Lower leg skin (tissue), 4 donors: ENCODE results near the gene HMGCS1. TPM values are rescaled to one million over a fixed set of nuclear protein-coding genes. Genes with fewer than 3 reads are reported as not detected.

ENCODE experiments used
- DNase-seq, 2 donors: peaks; one replicate each; pipeline ENCODE4 v3.0.0-alpha.2; 2019; ENCODE audit warnings: low spot score in 2 of 2
- H3K4me3 ChIP-seq: fragments of 200-600 bp; sonication (generic); 2 replicates; pipeline ENCODE4 v1.5.1; 2017; ENCODE audit warnings: mild to moderate bottlenecking, low read depth; ENCODE audit not compliant: poor library complexity, severe bottlenecking
- POLR2A ChIP-seq, 2 donors: fragments of 450-650 bp; IDR thresholded peaks; one replicate each; pipeline ENCODE4 v1.6.1; 2016 to 2017; ENCODE audit warnings: antibody characterized with exemption in 2 of 2, mild to moderate bottlenecking in 1 of 2, moderate library complexity in 1 of 2
- WGBS, 2 donors: methylation state at CpG; one replicate each; pipeline ENCODE4 v1.1.5; 2018; 5-methylcytosine and 5-hydroxymethylcytosine counted together
- intact Hi-C: fragments of 100-400 bp; cut with DNase I; formaldehyde crosslinking; loops from one replicate; pipeline ENCODE4 v1.15.0; 2023; ENCODE audit warnings: low total_unique reads
- total RNA-seq, 4 donors: library from RNA; depleted of rRNA; stranded (reverse); fragments of >200 nt; gene quantifications; one replicate each; pipeline ENCODE4 v1.1.0, GENCODE V29; 2016
- TF ChIP-seq, protein P1 (sequence below), 3 donors: fragments of 450-650 bp; IDR thresholded peaks; one replicate each; pipeline ENCODE4 v1.5.1; 2016; ENCODE audit warnings: antibody characterized with exemption in 3 of 3, mild to moderate bottlenecking in 3 of 3, moderate library complexity in 2 of 3

HMGCS1 gene
- total RNA-seq, 4 donors from 2014 or later, result 70.4 to 106 (median 97.4) TPM

DNA sequence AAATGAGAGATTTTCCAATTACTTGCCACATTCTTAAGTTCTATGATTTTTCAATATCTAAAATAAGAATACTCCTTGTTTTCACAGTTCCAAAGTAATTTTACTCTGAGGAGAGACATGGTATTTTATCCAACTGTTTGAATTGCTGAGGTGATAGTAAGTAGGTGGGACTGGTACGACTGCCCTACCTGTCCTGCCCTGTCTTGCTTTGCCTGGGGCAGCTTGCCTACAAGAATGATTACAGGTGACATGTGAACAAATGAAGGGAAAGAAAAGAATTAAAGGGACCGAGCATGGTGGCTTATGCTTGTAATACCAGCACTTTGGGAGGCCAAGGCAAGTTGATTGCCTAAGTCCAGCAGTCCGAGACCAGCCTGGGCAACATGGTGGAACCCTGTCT is 41.6 kb upstream of the HMGCS1 start:
- WGBS, 2 donors, result 60 to 70% methylated on average over 3 of the region's 3 CpGs
- H3K4me3 ChIP-seq, result no peak overlapping the region
- DNase-seq, result peak in 1 of 2 donors; percentile 37
- no peak for TF ChIP-seq POLR2A (IDR thresholded peaks at IDR 0.05)
- TF ChIP-seq, protein P1, sequence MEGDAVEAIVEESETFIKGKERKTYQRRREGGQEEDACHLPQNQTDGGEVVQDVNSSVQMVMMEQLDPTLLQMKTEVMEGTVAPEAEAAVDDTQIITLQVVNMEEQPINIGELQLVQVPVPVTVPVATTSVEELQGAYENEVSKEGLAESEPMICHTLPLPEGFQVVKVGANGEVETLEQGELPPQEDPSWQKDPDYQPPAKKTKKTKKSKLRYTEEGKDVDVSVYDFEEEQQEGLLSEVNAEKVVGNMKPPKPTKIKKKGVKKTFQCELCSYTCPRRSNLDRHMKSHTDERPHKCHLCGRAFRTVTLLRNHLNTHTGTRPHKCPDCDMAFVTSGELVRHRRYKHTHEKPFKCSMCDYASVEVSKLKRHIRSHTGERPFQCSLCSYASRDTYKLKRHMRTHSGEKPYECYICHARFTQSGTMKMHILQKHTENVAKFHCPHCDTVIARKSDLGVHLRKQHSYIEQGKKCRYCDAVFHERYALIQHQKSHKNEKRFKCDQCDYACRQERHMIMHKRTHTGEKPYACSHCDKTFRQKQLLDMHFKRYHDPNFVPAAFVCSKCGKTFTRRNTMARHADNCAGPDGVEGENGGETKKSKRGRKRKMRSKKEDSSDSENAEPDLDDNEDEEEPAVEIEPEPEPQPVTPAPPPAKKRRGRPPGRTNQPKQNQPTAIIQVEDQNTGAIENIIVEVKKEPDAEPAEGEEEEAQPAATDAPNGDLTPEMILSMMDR (IDR thresholded peaks at IDR 0.05), result no peak
- intact Hi-C loops, result no loop called here

DNA sequence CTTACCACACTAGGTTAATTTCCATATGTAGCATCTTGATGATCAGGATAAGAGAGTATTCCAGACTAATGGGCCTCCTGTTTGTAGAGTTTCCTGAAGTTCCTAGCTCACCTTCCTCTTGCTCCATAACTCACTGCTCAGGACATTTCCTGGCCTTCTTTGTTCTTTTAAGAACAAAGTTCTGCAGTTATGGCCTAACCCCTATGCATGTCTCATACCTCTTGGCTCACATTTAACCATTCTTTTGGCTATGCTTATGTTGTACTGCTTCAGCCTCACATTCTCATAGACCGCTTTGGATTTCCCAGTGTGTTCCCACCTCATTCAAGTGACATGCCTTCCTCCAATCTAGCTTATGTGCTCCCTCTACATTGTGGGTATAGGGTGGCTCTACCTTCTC is 40.5 kb upstream of the HMGCS1 start:
- no peak overlapping the region for H3K4me3 ChIP-seq
- no peak for DNase-seq
- intact Hi-C loops, result no loop called here
- TF ChIP-seq, protein P1 (IDR thresholded peaks at IDR 0.05), result no peak
- TF ChIP-seq POLR2A (IDR thresholded peaks at IDR 0.05), result no peak
- 93 to 94% methylated on average over 1 of the region's 1 CpG for WGBS, 2 donors

DNA sequence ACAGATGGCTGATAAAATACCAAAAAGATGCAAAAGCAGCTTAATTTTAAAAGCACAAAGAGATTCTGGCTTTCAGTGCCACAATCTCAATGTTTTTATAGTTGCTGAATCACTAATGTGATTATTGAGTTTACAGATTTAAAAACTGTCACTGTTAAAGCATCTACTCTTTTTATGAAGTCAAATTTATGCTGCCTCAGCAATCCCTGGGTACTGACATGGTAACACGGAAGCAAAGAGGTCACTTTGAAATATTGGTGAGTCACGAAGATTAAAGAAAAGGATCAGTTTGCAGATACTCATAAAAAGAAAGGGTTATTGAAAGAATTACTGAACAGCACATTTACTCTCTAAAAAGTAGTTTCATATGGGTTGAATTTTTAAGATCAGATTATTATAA is 39.7 kb upstream of the HMGCS1 start:
- no peak for DNase-seq
- intact Hi-C loops, result no loop called here
- TF ChIP-seq, protein P1 (IDR thresholded peaks at IDR 0.05), result no peak
- 41 to 58% methylated on average over 2 of the region's 2 CpGs for WGBS, 2 donors
- no peak overlapping the region for H3K4me3 ChIP-seq

DNA sequence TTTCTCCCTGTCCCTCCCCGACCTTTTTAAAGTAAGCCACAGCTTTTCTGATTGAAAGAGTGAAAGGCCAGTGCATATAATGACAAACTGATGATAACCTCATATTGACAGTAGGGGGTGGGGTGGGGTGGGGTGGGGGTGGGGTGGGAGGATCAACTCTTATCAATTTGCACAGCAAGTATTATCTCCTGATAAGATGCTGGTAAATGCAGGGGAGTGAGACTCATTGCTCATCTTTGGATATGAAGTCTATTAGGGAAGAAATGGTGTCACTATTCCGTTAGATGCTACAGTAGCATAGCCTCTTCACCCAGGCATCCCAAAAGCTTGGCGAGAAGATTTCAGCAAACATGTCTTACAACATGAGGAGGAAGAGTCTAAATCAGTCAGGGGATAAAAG is 38.9 kb upstream of the HMGCS1 start:
- WGBS, 2 donors, result 85 to 87% methylated on average over 3 of the region's 3 CpGs
- intact Hi-C loops, result no loop called here

DNA sequence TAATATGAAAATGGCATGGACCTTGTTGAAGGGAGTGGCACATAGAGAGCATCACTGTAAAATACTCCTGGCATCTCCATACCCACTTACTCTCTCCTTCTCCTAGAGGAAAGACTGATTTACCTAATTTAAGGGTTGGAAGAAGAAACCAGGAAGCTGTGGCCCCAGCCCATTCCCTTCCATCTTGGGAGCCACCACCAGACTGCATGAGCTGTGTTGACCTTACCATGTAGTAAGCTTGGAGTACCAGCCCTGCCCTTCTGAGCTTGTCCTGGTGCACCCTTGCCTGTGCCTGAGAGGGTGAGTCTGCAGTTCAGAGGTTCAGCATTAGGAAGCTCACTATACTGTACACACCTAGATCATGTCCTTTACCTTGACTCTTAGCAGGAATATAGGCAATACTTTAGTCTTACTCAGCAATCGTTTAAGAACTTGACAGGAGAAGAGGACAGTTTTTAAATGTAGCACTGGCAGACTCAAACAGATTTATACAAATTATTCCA is 35.7 kb upstream of the HMGCS1 start:
- H3K4me3 ChIP-seq, result no peak overlapping the region
- no peak for DNase-seq
- WGBS, 2 donors, result 74 to 83% methylated on average over 1 of the region's 1 CpG
- no peak for TF ChIP-seq POLR2A (IDR thresholded peaks at IDR 0.05)
- TF ChIP-seq, protein P1 (IDR thresholded peaks at IDR 0.05), result no peak
- intact Hi-C loops, result no loop called here

More for the DNA sequence above, 38.9 kb upstream of the HMGCS1 start:
- no peak overlapping the region for H3K4me3 ChIP-seq
- TF ChIP-seq POLR2A (IDR thresholded peaks at IDR 0.05), result no peak
- TF ChIP-seq, protein P1 (IDR thresholded peaks at IDR 0.05), result no peak
- DNase-seq, result no peak

DNA sequence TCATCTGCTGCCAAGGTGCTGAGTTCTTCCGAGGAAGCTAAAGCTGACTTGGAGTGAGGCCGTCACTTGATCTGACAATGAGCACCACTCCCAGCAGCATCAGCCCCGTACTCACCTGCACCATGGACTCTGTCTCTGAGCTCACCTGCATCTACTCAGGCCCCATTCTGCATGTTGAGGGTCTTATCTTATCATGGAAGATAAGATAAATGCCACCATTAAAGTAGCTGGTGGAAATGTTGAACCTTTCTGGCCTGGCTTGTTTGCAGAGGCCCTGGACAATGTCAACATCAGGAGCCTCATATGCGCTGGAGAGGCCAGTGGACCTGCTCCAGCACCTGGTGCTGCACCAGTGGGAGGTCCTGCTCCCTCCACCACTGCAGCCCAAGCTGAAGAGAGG is 35.0 kb upstream of the HMGCS1 start:
- no peak for DNase-seq
- intact Hi-C loops, result no loop called here
- TF ChIP-seq, protein P1 (IDR thresholded peaks at IDR 0.05), result no peak
- TF ChIP-seq POLR2A (IDR thresholded peaks at IDR 0.05), result no peak
- no peak overlapping the region for H3K4me3 ChIP-seq
- WGBS, 2 donors, result 85 to 91% methylated on average over 4 of the region's 4 CpGs
